Activated CD4-positive, alpha-beta T cell treated with anti-CD3 and anti-CD28 coated beads for 48 hours (primary cell): ENCODE data around the gene TBC1D2B.

Experiments
- DNase-seq: peaks from one replicate; pipeline ENCODE4 v3.0.0-alpha.2; 2020

TBC1D2B gene

DNA sequence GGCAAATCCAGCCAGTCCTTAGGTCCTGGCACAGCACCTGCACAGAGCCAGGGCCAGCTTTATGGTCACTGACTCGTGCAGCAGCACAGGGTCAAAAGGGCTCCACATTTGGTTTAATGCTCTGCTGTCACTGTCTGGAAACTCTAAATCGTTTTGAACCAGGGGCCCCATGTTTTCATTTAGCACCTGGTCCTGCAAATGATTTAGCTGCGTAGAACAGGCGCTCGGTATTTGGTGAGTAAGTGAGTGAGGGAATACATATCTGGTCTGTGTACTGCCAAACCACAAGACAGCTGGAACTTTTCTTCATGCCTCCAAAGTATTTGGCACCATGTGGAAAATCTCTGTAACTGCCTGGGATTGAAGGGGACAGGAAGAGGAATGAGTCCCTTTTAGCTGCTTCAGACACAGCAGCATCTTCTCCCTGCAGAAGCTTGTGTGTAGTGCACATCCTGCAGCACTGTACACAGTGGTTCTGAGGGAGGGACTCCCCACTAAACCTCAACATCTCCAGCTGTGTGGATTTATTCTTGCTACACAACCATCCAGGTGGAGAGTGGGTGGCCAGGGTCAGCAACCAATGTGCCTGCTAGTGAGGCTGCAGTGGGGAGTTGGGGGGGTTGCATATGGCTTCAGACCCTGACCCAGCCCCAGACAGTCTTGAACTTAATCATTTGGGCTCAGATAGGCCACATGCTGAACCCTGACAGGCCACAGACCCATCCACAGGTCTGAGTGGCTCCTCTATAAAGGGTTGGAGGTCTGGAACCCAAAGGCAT is 15.9 kb upstream of the TBC1D2B start:
- no peak for DNase-seq

- no peak for DNase-seq
Observed at GRCh38 chr15:78092261-78093041, 14.9 kb upstream of the TBC1D2B start, which contains the start of gene SH2D7. Gene SH2D7 (plus strand): TSS chr15:78092561. CDS start chr15:78092585, 24 bp downstream.

GRCh38 chr15:78090422-78091063 is 13.0 kb upstream of the TBC1D2B start:
- DNase-seq = no peak

- no peak for DNase-seq
Observed at GRCh38 chr15:78088773-78089080, 11.2 kb upstream of the TBC1D2B start.

- no peak for DNase-seq
Observed at GRCh38 chr15:78087951-78088772, 10.7 kb upstream of the TBC1D2B start.

DNA sequence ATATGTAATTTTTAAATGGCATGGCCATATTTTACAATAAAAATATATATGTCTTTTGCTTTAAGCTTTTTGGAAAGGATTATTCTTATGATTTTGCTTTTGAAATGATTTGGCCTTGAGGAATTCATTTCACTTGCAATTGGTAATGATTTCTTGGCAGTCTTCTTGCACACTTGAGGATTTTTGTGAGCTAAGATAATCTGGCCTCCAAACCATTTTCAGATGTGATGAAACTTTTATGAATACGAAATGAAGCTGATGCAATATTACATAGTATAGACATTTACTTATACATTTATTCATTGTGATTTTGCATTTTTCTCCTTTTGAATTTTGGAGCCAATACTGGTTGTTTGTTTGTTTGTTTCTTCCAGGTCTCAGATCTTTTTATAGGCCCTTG is 8.4 kb upstream of the TBC1D2B start:
- DNase-seq = no peak

DNA sequence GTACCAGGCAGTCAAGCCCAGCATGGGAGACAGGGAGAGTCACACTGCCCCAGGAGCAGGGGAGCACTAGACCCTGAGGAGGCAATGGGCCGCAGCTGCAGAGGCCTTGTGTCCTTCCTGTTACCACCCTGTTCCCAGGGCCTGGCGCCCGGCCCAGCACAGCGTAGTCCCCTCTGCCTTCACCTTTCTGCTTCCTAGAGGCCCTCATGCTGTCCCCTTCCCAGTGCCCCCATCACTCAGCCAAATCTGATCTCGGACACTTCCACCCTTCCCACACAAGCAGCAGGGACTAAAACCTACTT is 6.9 kb upstream of the TBC1D2B start:
- DNase-seq = no peak

- DNase-seq = no peak
Observed at GRCh38 chr15:78083687-78084448, 6.4 kb upstream of the TBC1D2B start.

DNA sequence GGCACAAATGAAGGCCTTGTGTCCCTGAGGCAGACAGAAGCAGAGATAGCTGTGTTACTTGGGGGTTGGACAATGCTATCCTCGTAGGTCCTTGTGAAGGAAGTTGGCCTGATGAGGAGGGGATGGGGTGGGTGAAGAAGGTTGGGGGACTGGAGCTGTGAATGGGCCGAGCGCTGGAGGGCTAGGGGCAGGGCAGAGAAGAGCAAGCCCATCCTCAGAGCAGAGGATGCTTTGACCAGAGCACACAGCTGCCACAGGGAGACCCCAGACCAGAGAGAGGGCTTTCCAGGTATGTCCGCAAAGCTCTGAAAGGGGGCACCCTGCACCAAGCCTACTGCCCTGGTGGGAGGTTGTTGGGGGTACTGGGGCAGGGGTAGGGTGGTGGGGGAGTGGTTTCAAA is 5.7 kb upstream of the TBC1D2B start:
- DNase-seq = no peak

GRCh38 chr15:78082743-78083110 is 5.2 kb upstream of the TBC1D2B start:
- DNase-seq = no peak

- no peak for DNase-seq
Observed at GRCh38 chr15:78082106-78082742, 4.7 kb upstream of the TBC1D2B start.

DNA sequence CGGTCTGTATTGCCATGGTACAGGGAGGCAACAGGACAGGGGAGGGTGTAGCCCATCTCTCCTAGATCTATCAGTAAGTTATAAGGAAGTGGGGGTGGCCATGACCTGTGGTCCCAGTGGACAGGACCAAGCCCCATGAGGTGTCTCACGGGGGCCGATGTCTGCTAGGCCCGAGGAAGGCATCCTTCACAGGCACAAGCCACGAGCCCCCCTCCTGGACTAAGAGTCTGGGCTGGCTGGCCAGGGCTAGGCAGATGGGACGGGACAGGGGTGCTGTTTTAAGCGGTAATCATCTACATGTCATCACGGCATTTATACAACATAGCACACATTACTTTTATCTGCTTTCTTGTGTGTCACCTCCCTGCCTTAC is 2.6 kb upstream of the TBC1D2B start:
- DNase-seq = no peak

GRCh38 chr15:78079298-78080087 is 2.0 kb upstream of the TBC1D2B start:
- no peak for DNase-seq

- DNase-seq = no peak
Observed at GRCh38 chr15:78077871-78078210, 330 bp upstream of the TBC1D2B start.

GRCh38 chr15:78076231-78077052 is 1.1 kb downstream of the TBC1D2B start:
- no peak for DNase-seq

GRCh38 chr15:78075490-78076230 is 1.9 kb downstream of the TBC1D2B start:
- DNase-seq = no peak

- no peak for DNase-seq
Observed at GRCh38 chr15:78073046-78073787, 4.3 kb downstream of the TBC1D2B start.

- no peak for DNase-seq
Observed at GRCh38 chr15:78072080-78072892, 5.2 kb downstream of the TBC1D2B start.
